MCF 10A (cell line): Measurements from ENCODE around the gene DCLK1. TPM values are rescaled to one million over a fixed set of nuclear protein-coding genes. Genes with fewer than 3 reads are reported as not detected.

Experiments used
- BruUV-seq: library from RNA; stranded (reverse); fragments of 400-500 nt; replicated peaks from 2 replicates; lab custom pipeline; 2021; lab: Mats Ljungman, UMichigan
- CTCF ChIA-PET: fragments of 300-600 bp; sonication (Branson Sonifier 250); formaldehyde crosslinking; extraction: SDS; loops from one replicate; lab custom pipeline; 2021; ENCODE audit warnings: antibody characterized with exemption, inconsistent platforms; lab: Yijun Ruan, JAX
- POLR2A ChIA-PET: fragments of 300-600, 350-650 bp; sonication (Branson Sonifier 250); formaldehyde crosslinking; extraction: SDS; loops from one replicate; lab custom pipeline; 2020; ENCODE audit warnings: antibody characterized with exemption, inconsistent platforms; lab: Yijun Ruan, JAX
- DNase-seq: peaks from one replicate; pipeline ENCODE4 v3.0.0-alpha.2; 2018; ENCODE audit not compliant: unreplicated experiment
- H3K27ac Mint-ChIP-seq: one replicate; pipeline ENCODE4 v1.8.0; 2022; ENCODE audit warnings: mild to moderate bottlenecking, low read depth, mixed read lengths; ENCODE audit not compliant: unreplicated experiment
- H3K27me3 Mint-ChIP-seq: one replicate; pipeline ENCODE4 v1.8.0; 2022; ENCODE audit warnings: mixed read lengths; ENCODE audit not compliant: insufficient read depth, unreplicated experiment
- H3K36me3 Mint-ChIP-seq: one replicate; pipeline ENCODE4 v1.8.0; 2022; ENCODE audit warnings: mild to moderate bottlenecking, moderate library complexity, mixed read lengths; ENCODE audit not compliant: insufficient read depth, unreplicated experiment
- H3K4me1 Mint-ChIP-seq: one replicate; pipeline ENCODE4 v1.8.0; 2022; ENCODE audit warnings: mixed read lengths; ENCODE audit not compliant: insufficient read depth, unreplicated experiment
- H3K4me3 Mint-ChIP-seq: one replicate; pipeline ENCODE4 v1.8.0; 2022; ENCODE audit warnings: mild to moderate bottlenecking, moderate library complexity, mixed read lengths; ENCODE audit not compliant: unreplicated experiment
- H3K9me3 Mint-ChIP-seq: one replicate; pipeline ENCODE4 v1.8.0; 2022; ENCODE audit warnings: mixed read lengths; ENCODE audit not compliant: unreplicated experiment
- CTCF ChIP-seq: fragments of 200-600 bp; IDR thresholded peaks from one replicate; pipeline ENCODE4 v1.8.0; 2022; ENCODE audit warnings: antibody characterized with exemption, mild to moderate bottlenecking; ENCODE audit not compliant: unreplicated experiment
- intact Hi-C: fragments of 100-400 bp; cut with micrococcal nuclease; formaldehyde crosslinking; loops from 2 replicates; pipeline ENCODE4 v1.14.1; 2022
- total RNA-seq: library from RNA; stranded (reverse); gene quantifications from 2 replicates; pipeline ENCODE4 v1.2.3, GENCODE V29; 2022

Gene DCLK1
- total RNA-seq, 1 experiment from 2014 or later, result 0.44 TPM

GRCh38 chr13:35763782-35764123 lies 367.4 kb downstream of the DCLK1 start:
- CTCF ChIA-PET, result interaction anchor here (1.1 kb wide), 1 partner anchor 10 kb away, joined by 3 read pairs; no protein-coding TSS in a partner anchor
- POLR2A ChIA-PET, result no interaction called here
- DNase-seq, result no peak
- Mint-ChIP-seq H3K4me1 (no peaks in the 10 kb centered on the region), H3K27ac (no peak overlapping the region), H3K36me3 (no peaks in the 10 kb centered on the region), H3K4me3 (no peak overlapping the region), H3K9me3 (peaks cover 11% of the 10 kb centered on the region), H3K27me3 (no peaks in the 10 kb centered on the region)
- no TSS peak for BruUV-seq
- TF ChIP-seq CTCF, result no peak
- intact Hi-C loops, result no loop called here

- intact Hi-C loops, result no loop called here
- no peak for TF ChIP-seq CTCF
- Mint-ChIP-seq H3K27me3 (no peaks in the 10 kb centered on the region), H3K4me3 (no peak overlapping the region), H3K27ac (no peak overlapping the region), H3K36me3 (no peaks in the 10 kb centered on the region), H3K4me1 (no peaks in the 10 kb centered on the region), H3K9me3 (peaks cover 11% of the 10 kb centered on the region)
- ChIA-PET CTCF (interaction anchor here (1.1 kb wide), 1 partner anchor 10 kb away, joined by 3 read pairs; no protein-coding TSS in a partner anchor), POLR2A (no interaction called here)
- DNase-seq, result no peak
- no TSS peak for BruUV-seq
These were observed 368.0 kb downstream of the DCLK1 start for GRCh38 chr13:35763060-35763781.

DNA sequence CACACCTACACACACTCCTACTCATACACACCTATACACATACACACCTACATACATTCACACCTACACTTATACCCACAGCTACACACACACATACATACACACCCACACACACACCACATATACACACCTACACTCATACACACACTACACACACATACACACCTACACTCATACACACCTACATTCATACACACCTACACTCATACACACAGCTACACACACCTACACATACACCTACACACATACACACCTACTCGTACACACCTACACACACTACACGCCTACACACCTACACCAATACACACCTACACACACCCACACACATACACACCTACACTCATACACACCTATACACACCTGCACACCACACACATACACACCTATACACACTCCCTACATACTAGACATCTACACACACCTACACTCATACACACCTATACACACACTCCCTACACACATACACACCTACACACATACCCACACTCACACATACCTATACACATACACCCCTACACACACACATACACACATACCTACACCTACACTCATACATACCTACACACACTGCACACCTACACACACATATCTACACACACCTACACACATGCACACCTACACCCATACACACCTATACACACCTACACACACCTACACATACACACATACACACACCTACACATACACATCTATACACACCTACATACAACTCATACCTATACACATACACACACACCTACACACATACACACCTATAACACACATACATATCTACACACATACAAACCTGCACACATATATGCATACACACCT lies 369.5 kb downstream of the DCLK1 start:
- H3K4me3 Mint-ChIP-seq, result no peak overlapping the region
- no peak for TF ChIP-seq CTCF
- H3K4me1 Mint-ChIP-seq, result no peaks in the 10 kb centered on the region
- H3K27me3 Mint-ChIP-seq, result no peaks in the 10 kb centered on the region
- H3K9me3 Mint-ChIP-seq, result peaks cover 11% of the 10 kb centered on the region
- CTCF ChIA-PET, result no interaction called here
- no peaks in the 10 kb centered on the region for H3K36me3 Mint-ChIP-seq
- POLR2A ChIA-PET, result no interaction called here
- BruUV-seq, result no TSS peak
- H3K27ac Mint-ChIP-seq, result no peak overlapping the region
- no peak for DNase-seq
- intact Hi-C loops, result no loop called here

DNA sequence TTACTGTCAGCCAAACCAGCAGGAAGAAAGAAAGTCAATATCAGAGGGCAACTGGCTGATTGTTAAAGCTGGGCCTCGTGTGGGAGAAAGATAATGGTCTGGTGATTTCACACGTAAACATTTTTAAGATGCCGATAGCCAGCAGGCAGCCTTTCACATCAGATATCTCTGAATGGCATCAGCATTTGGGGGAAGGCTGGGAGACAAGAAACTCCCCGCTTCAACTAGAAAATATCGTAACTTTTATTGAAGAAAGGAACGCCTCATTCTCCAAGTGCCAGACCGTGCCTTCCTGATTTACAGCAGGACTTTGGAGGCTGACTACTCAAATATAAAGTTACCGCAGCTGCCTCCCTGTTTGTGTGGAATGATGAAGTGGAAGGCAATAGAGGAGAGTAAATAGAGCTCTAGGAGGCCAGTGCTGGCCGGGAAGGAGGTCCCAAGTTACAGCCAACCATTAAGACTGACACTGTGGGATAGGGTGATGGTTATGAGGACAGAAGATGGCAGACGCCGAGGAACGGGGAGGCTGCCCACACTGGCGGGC lies 370.4 kb downstream of the DCLK1 start:
- Mint-ChIP-seq H3K4me3 (no peak overlapping the region), H3K27me3 (no peaks in the 10 kb centered on the region)
- BruUV-seq, result no TSS peak

More for the DNA sequence above, 370.4 kb downstream of the DCLK1 start:
- intact Hi-C loops, result no loop called here
- H3K27ac Mint-ChIP-seq, result no peak overlapping the region
- CTCF ChIA-PET, result no interaction called here
- no peak for DNase-seq
- POLR2A ChIA-PET, result interaction anchor here (0.6 kb wide), 1 partner anchor 48 kb away, joined by 3 read pairs; no protein-coding TSS in a partner anchor
- no peak for TF ChIP-seq CTCF
- H3K4me1 Mint-ChIP-seq, result no peaks in the 10 kb centered on the region
- H3K9me3 Mint-ChIP-seq, result peaks cover 11% of the 10 kb centered on the region
- no peaks in the 10 kb centered on the region for H3K36me3 Mint-ChIP-seq
